ENCODE data around the gene HEMGN.

GRCh38 chr9:97943308-97943855, 5.4 kb upstream of the HEMGN start:
- TF ChIP-seq EZH2 (IDR thresholded peaks at IDR 0.05; ENCODE audit: borderline replicate concordance, insufficient read depth, low read length, poor library complexity, severe bottlenecking) = no peak
- no peak for TF ChIP-seq POLR2AphosphoS5 (IDR thresholded peaks at IDR 0.05)
- no peak for TF ChIP-seq MXI1 (conservative IDR thresholded peaks at IDR 0.05; ENCODE audit: poor library complexity, severe bottlenecking)
- TF ChIP-seq CTCF (IDR thresholded peaks at IDR 0.05; ENCODE audit: poor library complexity, severe bottlenecking) = no peak
- TF ChIP-seq, protein P1, sequence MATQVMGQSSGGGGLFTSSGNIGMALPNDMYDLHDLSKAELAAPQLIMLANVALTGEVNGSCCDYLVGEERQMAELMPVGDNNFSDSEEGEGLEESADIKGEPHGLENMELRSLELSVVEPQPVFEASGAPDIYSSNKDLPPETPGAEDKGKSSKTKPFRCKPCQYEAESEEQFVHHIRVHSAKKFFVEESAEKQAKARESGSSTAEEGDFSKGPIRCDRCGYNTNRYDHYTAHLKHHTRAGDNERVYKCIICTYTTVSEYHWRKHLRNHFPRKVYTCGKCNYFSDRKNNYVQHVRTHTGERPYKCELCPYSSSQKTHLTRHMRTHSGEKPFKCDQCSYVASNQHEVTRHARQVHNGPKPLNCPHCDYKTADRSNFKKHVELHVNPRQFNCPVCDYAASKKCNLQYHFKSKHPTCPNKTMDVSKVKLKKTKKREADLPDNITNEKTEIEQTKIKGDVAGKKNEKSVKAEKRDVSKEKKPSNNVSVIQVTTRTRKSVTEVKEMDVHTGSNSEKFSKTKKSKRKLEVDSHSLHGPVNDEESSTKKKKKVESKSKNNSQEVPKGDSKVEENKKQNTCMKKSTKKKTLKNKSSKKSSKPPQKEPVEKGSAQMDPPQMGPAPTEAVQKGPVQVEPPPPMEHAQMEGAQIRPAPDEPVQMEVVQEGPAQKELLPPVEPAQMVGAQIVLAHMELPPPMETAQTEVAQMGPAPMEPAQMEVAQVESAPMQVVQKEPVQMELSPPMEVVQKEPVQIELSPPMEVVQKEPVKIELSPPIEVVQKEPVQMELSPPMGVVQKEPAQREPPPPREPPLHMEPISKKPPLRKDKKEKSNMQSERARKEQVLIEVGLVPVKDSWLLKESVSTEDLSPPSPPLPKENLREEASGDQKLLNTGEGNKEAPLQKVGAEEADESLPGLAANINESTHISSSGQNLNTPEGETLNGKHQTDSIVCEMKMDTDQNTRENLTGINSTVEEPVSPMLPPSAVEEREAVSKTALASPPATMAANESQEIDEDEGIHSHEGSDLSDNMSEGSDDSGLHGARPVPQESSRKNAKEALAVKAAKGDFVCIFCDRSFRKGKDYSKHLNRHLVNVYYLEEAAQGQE (IDR thresholded peaks at IDR 0.05; ENCODE audit: borderline replicate concordance) = no peak
- TF ChIP-seq EP300 (conservative IDR thresholded peaks at IDR 0.05; ENCODE audit: poor library complexity, severe bottlenecking) = no peak
- TF ChIP-seq RAD21 (conservative IDR thresholded peaks at IDR 0.05) = no peak
- TF ChIP-seq TAF1 (IDR thresholded peaks at IDR 0.05; ENCODE audit: low read depth) = no peak
